GM18520 (cell line): Measurements from ENCODE around the gene GALNS.

ENCODE experiments used
- ATAC-seq: cut with Tn5 transposase; IDR thresholded peaks from one replicate; pipeline ENCODE4 v1.9.1; 2021; ENCODE audit not compliant: unreplicated experiment

GALNS gene

GRCh38 chr16:88877564-88878289, 21.0 kb upstream of the GALNS start:
- no peak for ATAC-seq

DNA sequence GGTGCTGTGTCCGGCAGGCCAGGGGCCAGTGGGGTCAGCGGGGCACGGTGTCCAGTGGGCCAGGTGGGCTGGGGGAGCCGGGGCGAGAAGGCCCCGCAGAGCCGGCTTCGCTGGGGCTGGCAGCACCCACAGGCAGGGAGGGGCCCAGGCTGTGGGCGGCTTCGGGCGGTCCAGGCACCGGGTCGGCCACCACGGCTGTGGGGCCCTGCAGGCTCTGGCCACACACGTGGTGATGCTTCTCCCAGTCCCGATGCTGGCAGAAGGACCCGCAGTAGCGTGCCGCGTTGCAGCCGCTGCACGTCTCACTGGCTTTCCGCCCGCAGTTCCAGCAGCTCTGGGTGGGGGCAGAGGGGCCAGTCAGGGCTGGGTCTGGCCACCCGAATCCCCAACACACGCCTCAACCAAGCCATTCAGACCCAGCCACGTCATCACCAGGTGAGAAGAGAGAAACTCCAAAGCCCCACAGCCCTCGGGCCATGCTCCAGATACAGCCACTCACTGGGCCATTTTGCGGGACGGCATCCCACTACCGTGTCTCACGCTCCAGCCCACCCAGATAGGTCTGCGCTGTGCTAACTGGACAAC, 20.3 kb upstream of the GALNS start:
- no peak for ATAC-seq

GRCh38 chr16:88875703-88876234, 19.0 kb upstream of the GALNS start:
- no peak for ATAC-seq

DNA sequence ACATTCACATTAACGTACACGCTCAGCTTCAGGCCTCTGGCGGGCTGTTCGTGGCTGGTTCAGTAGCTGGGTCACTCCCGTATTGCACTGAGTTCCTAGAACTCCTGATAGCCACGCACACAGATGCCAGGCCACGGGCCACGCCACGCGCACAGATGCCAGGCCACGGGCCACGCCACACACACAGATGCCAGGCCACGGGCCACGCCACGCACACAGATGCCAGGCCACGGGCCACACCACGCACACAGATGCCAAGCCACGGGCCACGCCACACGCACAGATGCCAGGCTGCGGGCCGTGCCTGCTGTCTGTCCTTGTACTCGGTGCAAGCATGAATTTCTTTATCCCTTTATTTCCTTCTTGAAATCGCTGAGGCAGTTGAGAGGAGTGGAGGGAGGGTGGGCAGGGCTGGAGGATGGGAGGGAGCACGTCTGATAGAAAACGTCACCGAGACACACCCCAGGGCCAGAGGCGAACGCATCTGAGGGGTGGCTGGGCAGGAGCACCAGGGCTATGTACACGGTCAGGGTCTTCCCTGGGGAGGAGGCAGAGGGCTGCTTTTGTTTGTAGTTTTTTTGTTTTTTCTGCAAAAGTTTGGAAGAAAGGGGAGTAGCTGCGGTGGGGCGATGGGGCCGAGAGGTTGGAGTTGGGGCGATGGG, 18.3 kb upstream of the GALNS start:
- ATAC-seq = no peak

DNA sequence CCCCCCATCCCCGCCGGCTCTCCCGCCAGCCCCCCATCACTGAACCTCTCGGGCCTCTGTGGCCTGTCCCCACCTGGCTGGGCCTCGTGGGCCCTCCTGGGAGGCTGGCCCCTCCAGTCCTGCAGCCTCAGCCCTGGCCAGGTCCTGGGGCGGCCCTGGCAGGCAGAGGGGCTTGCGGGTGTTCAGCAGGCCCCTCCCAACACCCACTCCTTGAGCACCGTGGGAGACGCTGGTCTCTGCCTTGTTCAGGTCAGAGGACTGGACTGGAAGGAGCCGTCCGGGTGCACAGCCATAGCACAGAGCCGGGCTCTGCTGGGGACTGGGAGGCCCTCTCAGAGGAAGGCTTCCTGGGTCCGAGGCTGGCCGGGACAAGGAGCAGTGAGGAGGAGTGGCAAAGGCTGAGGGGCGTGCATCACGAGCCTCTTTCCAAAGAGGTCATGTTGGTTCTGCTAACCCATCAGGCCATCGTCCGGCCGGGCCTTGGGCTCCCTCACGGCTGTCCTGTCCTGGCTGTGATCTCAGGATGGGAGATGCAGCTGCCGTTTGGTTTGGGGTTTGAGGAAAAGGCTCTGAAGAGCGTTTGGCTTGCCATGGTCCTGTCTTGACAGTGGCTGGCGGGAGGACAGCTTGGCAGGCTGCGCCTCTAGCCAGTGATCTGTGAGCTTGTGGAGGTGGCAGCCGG, 16.0 kb upstream of the GALNS start:
- no peak for ATAC-seq

DNA sequence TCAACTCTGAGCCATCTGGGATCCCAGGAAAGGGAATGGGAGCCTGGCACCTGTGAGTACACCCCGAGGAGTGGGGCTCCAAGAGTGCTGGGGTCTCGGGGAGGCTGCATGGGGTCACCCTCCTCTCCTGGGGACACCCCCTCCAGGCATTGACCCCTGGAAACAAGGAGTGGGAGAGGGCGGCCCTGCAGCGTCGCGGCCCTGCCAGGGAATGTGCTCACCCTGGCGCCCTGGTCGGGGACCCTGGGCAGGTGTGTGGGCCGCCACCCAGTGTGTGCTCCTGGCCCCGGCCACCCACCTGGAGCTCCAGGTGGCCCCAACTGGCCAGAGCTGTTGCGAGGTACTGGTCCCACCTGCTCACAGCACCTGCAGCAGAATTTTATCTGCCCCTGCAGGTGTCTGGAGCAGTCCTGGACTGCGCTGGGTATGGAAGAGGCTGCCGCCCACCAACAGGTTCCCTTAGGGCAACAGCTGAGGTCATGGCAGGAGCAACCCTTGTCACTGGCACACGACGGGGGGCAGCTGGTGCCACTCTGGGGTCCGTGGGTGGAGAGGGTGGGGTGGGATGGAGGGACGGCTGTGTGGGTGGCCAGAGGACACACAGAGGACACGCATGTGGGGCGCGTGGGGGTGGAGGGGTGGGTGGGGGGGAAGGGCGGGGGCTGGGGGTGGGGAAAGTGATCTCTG, 15.1 kb upstream of the GALNS start:
- ATAC-seq = no peak

DNA sequence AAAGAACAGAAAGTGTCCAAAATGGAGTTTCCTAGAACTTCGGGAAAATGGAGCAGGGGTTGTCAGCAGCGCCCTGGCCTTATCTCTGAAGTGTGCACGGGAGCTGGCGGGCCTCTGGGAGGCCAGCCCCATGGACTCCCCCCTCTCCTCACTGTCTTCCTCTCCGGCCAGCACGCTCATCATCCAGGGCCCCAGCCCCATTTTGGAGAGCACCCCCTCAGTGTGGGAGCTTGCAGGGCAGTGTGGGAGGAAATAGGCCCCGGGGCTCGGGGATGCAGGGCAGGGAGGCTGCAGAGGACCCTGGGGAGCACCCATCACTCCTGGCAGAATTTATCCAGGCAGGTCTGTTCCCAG, 14.6 kb upstream of the GALNS start:
- ATAC-seq = no peak

GRCh38 chr16:88870608-88871348, 14.0 kb upstream of the GALNS start:
- no peak for ATAC-seq

DNA sequence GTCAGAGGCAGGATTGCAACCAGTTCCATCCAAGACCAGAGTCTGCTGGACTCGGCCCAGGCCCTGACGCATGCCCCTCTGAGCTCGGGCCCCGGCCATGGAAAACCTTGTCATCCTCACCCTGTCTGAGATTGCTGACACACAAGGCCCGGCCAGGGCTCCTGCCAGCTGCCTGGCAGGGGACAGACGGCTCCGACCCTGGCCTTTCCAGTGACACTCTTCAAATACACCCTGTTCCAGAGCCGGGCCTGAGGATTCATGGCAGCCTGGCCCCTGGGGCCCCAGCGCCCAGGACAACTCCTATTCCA, 12.9 kb upstream of the GALNS start:
- ATAC-seq = no peak

DNA sequence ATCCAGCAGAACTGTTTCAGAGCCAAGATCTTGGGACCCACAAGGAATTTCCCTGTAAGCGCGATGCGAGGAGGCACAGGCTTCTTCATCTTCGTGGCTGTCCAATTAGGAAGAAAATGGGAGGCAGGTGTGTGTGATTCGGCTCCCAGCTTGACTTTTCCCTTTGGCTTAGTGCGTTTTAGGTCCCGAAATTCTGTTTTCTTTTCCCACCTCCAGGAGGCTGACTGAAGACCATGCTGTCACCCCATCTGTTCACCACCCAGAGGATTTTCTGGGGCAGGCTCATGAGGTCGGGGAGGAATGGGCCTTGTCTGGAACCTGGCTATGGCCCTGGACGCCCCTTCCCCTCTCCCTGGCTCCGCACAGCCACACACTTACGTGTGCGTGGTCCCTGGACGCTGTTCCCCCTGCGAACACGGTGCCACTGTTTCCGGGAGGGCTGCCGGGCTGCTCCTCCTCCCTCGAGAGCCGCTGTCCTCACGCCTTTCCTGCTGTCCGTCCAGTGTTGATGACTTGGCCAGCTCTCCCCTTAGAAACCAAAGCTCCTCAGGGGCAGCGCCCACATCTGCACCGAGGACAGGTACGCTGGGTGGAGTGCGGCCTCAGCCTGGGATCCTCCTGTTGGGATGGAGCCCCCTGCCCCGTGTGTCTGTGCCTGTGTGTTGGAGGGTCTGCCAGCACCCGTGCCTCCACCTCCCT, 12.4 kb upstream of the GALNS start:
- no peak for ATAC-seq

- ATAC-seq = no peak
These were observed 11.0 kb upstream of the GALNS start for GRCh38 chr16:88867581-88868246.

- ATAC-seq = no peak
These were observed 9.6 kb upstream of the GALNS start, which contains the start of gene PABPN1L for GRCh38 chr16:88866151-88866920. Gene PABPN1L (minus strand): TSS chr16:88866660. CDS start chr16:88866606, 54 bp downstream.

GRCh38 chr16:88865742-88866141, 9.0 kb upstream of the GALNS start:
- ATAC-seq = no peak

GRCh38 chr16:88865310-88865709, 8.6 kb upstream of the GALNS start:
- ATAC-seq = no peak

DNA sequence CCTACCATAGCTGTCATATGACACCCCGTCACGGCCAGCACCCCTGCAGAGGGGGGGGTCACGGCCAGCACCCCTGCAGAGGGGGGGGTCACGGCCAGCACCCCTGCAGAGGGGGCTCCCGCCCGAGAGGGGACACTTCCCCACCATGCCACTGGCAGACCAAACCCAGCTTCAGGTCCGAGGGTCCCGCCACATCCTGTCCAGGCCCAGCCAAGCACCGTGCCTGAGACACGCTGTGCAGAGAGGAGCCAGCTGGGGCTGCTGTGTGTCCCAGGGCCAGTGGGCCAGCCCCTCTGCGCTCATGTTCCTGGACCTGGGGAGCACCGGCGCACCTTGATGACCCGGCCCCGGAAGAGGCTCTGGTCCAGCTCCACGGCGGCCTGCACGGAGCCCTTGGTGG, 7.8 kb upstream of the GALNS start:
- ATAC-seq = no peak

DNA sequence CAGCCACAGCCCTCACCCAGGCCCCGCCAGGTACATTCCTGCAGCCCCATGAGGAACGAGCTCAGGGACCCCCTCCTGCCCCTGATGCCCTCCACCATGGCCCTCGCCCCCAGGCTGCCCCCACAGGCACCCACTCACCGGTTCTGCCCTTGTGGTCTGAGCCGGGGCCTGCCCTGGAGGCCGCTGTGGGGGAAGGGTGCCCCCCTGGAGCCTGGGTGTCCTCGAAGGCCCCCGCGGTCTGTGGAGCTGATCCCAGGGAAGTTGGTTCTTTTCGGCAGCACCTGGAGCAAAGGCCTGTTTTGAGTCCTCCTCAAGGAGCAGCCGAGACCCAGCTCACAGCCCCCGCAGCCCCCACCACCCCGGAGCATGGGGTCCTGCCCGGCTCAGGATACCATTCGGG, 7.4 kb upstream of the GALNS start:
- no peak for ATAC-seq

- ATAC-seq = no peak
These were observed 6.7 kb upstream of the GALNS start for GRCh38 chr16:88863426-88863825.

DNA sequence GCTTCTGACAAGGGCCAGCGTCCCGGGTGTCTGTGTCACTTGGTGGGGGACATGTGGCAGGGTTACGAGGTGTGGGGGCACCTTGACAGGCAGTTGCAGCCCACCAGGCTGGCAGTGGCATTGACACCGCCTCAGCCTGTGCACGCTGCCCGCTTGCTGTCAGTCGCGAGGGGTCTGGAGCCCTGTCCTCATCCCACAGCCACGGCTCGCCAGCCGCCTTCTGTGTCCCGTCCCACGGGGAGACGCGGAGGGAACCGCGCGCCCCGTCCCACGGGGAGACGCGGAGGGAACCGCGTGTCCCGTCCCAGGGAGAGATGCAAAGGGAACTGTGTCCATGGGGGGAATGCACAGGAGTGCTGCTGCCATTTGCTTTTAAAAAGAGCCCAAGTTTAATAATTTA, 6.2 kb upstream of the GALNS start:
- no peak for ATAC-seq

GRCh38 chr16:88861359-88861758, 4.6 kb upstream of the GALNS start:
- no peak for ATAC-seq
